Measurements from ENCODE around the gene CACNB3. TPM values are rescaled to one million over a fixed set of nuclear protein-coding genes. Genes with fewer than 3 reads are reported as not detected.

Gene CACNB3
- total and polyA plus RNA-seq, 2 of the 13 experiments (the other 11 are each of a cell fraction or from before 2014, with no cell fraction given) = 0.29 to 0.54 TPM

DNA sequence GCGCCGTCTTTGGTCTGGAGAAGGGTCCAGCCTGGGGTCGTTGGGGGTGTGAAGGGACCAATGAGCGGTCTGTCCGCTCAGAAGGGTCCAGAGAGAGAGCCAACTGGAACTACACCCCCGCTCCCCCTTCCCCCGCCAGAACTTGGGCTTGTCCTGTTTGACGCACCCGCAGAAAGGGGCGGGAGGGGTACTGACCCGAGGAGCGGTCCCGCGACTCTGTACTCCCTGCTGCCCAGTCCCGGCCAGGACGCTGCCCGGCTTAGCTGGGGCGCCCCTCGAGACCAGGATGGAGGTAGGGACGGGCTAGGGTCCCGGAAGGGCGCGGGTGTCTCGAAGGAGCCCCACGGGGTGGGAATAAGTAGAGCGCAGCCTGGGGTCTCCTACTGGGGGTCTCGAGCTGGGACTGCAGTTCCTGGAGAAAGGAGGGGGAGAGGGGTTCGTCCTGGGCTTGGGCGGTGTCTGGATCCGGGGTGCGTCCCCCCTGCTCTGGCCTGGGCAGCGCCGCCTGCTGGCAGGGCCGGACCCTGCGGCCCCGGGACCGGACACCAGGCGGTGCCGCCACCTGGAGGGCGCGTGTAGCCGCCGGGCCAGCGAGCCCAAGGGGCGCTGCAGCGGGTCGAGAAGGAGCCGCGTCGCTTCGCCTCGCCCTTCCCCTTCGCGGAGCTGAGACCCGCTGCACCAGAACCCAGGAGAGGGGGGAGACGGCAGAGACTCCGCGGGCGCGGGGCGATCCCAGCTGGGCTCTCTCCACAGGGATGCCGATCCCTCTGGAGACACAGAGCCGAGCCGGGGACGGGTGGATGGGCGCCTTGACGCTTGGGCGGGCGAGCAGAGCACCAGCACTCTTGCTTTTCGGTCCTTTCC, 3.8 kb upstream of the CACNB3 start (continued):
- TF ChIP-seq, protein P1, sequence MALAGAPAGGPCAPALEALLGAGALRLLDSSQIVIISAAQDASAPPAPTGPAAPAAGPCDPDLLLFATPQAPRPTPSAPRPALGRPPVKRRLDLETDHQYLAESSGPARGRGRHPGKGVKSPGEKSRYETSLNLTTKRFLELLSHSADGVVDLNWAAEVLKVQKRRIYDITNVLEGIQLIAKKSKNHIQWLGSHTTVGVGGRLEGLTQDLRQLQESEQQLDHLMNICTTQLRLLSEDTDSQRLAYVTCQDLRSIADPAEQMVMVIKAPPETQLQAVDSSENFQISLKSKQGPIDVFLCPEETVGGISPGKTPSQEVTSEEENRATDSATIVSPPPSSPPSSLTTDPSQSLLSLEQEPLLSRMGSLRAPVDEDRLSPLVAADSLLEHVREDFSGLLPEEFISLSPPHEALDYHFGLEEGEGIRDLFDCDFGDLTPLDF (CRISPR knock-in tag; IDR thresholded peaks at IDR 0.05) = no peak; the same call in 1 of the 2 replicates
- TF ChIP-seq ZNF251 (CRISPR knock-in tag; IDR thresholded peaks at IDR 0.05) (no peak), SOX6 (IDR thresholded peaks at IDR 0.05) (no peak), SOX6 (CRISPR knock-in tag; IDR thresholded peaks at IDR 0.05) (peak; percentile 25; the same call in 1 of the 2 replicates), ZNF660 (CRISPR knock-in tag; IDR thresholded peaks at IDR 0.05; ENCODE audit: borderline replicate concordance, low read depth) (no peak), ZNF335 (CRISPR knock-in tag; IDR thresholded peaks at IDR 0.05) (no peak), ZNF350 (CRISPR knock-in tag; IDR thresholded peaks at IDR 0.05; ENCODE audit: borderline replicate concordance, low read depth) (peak; percentile 48; the same call in 1 of the 2 replicates), ZNF205 (CRISPR knock-in tag; IDR thresholded peaks at IDR 0.05) (no peak; the same call in 1 of the 2 replicates), ZNF552 (CRISPR knock-in tag; IDR thresholded peaks at IDR 0.05; ENCODE audit: borderline replicate concordance) (peak; percentile 41; the same call in 1 of the 2 replicates), ZNF839 (CRISPR knock-in tag; IDR thresholded peaks at IDR 0.05; ENCODE audit: borderline replicate concordance) (peak; percentile 85; the same call in 1 of the 2 replicates), AGO1 (IDR thresholded peaks at IDR 0.05; ENCODE audit: low read depth, low read length, poor library complexity, severe bottlenecking) (no peak), RNF2 (conservative IDR thresholded peaks at IDR 0.05; ENCODE audit: low read depth) (peak; percentile 88), ZNF33A (CRISPR knock-in tag; IDR thresholded peaks at IDR 0.05; ENCODE audit: borderline replicate concordance) (no peak), FOSL2 (CRISPR knock-in tag; IDR thresholded peaks at IDR 0.05) (no peak), ZNF546 (CRISPR knock-in tag; conservative IDR thresholded peaks at IDR 0.05) (no peak; the same call in none of the 2 replicates), DMAP1 (CRISPR knock-in tag; IDR thresholded peaks at IDR 0.05) (no peak), KDM3A (CRISPR knock-in tag; IDR thresholded peaks at IDR 0.05; ENCODE audit: low read depth) (0 out of 2 replicates have a peak, but pooled peaks have one; percentile 20), ZNF772 (CRISPR knock-in tag; IDR thresholded peaks at IDR 0.05) (no peak), ZNF737 (CRISPR knock-in tag; IDR thresholded peaks at IDR 0.05; ENCODE audit: borderline replicate concordance) (no peak), CBX2 (IDR thresholded peaks at IDR 0.05; ENCODE audit: low read depth, low read length) (no peak), CBX2 (CRISPR knock-in tag; IDR thresholded peaks at IDR 0.05; ENCODE audit: low read depth) (no peak; the same call in 1 of the 2 replicates), NFKB2 (CRISPR knock-in tag; IDR thresholded peaks at IDR 0.05; ENCODE audit: borderline replicate concordance) (peak; percentile 23; the same call in 1 of the 2 replicates), HOXD1 (CRISPR knock-in tag; IDR thresholded peaks at IDR 0.05) (0 out of 2 replicates have a peak, but pooled peaks have one; percentile 31), TOE1 (CRISPR knock-in tag; IDR thresholded peaks at IDR 0.05) (0 out of 2 replicates have a peak, but pooled peaks have one; percentile 70), ZNF17 (CRISPR knock-in tag; IDR thresholded peaks at IDR 0.05) (0 out of 2 replicates have a peak, but pooled peaks have one; percentile 26), HNF4A (CRISPR knock-in tag; IDR thresholded peaks at IDR 0.05) (no peak)
- TF ChIP-seq, protein P2, sequence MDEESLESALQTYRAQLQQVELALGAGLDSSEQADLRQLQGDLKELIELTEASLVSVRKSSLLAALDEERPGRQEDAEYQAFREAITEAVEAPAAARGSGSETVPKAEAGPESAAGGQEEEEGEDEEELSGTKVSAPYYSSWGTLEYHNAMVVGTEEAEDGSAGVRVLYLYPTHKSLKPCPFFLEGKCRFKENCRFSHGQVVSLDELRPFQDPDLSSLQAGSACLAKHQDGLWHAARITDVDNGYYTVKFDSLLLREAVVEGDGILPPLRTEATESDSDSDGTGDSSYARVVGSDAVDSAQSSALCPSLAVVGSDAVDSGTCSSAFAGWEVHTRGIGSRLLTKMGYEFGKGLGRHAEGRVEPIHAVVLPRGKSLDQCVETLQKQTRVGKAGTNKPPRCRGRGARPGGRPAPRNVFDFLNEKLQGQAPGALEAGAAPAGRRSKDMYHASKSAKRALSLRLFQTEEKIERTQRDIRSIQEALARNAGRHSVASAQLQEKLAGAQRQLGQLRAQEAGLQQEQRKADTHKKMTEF (CRISPR knock-in tag; IDR thresholded peaks at IDR 0.05) = peak; percentile 79
- TF ChIP-seq, protein P3, sequence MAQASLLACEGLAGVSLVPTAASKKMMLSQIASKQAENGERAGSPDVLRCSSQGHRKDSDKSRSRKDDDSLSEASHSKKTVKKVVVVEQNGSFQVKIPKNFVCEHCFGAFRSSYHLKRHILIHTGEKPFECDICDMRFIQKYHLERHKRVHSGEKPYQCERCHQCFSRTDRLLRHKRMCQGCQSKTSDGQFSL (CRISPR knock-in tag; IDR thresholded peaks at IDR 0.05) = peak; percentile 81; the same call in 1 of the 2 replicates
